Mucosa of stomach (tissue), 1 donor: ENCODE data around the gene HHATL.

ENCODE experiments used
- H3K27me3 ChIP-seq: one replicate; pipeline ENCODE4 v1.7.0; 2013; ENCODE audit warnings: mild to moderate bottlenecking, low read length; ENCODE audit not compliant: control insufficient read depth, insufficient read depth
- H3K36me3 ChIP-seq: one replicate; pipeline ENCODE4 v1.7.0; 2013; ENCODE audit warnings: low read length; ENCODE audit not compliant: control insufficient read depth, insufficient read depth
- H3K4me1 ChIP-seq: one replicate; pipeline ENCODE4 v1.7.0; 2013; ENCODE audit warnings: mild to moderate bottlenecking, low read length; ENCODE audit not compliant: control insufficient read depth, insufficient read depth
- H3K4me3 ChIP-seq: one replicate; pipeline ENCODE4 v1.7.0; 2013; ENCODE audit warnings: low read length
- H3K9ac ChIP-seq: one replicate; pipeline ENCODE4 v1.7.0; 2013; ENCODE audit warnings: mild to moderate bottlenecking, low read length, moderate library complexity
- H3K9me3 ChIP-seq: one replicate; pipeline ENCODE4 v1.7.0; 2013; ENCODE audit warnings: mild to moderate bottlenecking, low read length, moderate library complexity; ENCODE audit not compliant: control insufficient read depth
- donor health status: Pancreatic carcinoma.

HHATL gene

GRCh38 chr3:42720126-42720525 lies 17.5 kb upstream of the HHATL start:
- Histone ChIP-seq H3K9me3 (no peaks in the 10 kb centered on the region), H3K36me3 (no peaks in the 10 kb centered on the region), H3K4me3 (no peak overlapping the region), H3K27me3 (no peaks in the 10 kb centered on the region), H3K4me1 (no peaks in the 10 kb centered on the region), H3K9ac (no peak overlapping the region)

- no peaks in the 10 kb centered on the region for H3K27me3 ChIP-seq
- H3K36me3 ChIP-seq, result no peaks in the 10 kb centered on the region
- no peak overlapping the region for H3K9ac ChIP-seq
- H3K4me3 ChIP-seq, result no peak overlapping the region
- no peaks in the 10 kb centered on the region for H3K4me1 ChIP-seq
- no peaks in the 10 kb centered on the region for H3K9me3 ChIP-seq
Measured at GRCh38 chr3:42719002-42719401, 16.4 kb upstream of the HHATL start.

GRCh38 chr3:42718338-42718737 lies 15.7 kb upstream of the HHATL start:
- no peak overlapping the region for H3K4me3 ChIP-seq
- no peaks in the 10 kb centered on the region for H3K27me3 ChIP-seq
- H3K9ac ChIP-seq, result no peak overlapping the region
- no peaks in the 10 kb centered on the region for H3K9me3 ChIP-seq
- H3K4me1 ChIP-seq, result no peaks in the 10 kb centered on the region
- no peaks in the 10 kb centered on the region for H3K36me3 ChIP-seq

- Histone ChIP-seq H3K4me1 (no peaks in the 10 kb centered on the region), H3K9me3 (no peaks in the 10 kb centered on the region), H3K27me3 (peaks cover 4% of the 10 kb centered on the region), H3K4me3 (no peak overlapping the region), H3K36me3 (no peaks in the 10 kb centered on the region), H3K9ac (no peak overlapping the region)
Measured at GRCh38 chr3:42717306-42717705, 14.7 kb upstream of the HHATL start.

- Histone ChIP-seq H3K27me3 (peaks cover 4% of the 10 kb centered on the region), H3K36me3 (no peaks in the 10 kb centered on the region), H3K4me1 (no peaks in the 10 kb centered on the region), H3K9me3 (no peaks in the 10 kb centered on the region), H3K9ac (no peak overlapping the region), H3K4me3 (no peak overlapping the region)
Measured at GRCh38 chr3:42714171-42714852, 11.7 kb upstream of the HHATL start.

- Histone ChIP-seq H3K4me3 (no peak overlapping the region), H3K27me3 (peaks cover 4% of the 10 kb centered on the region), H3K4me1 (no peaks in the 10 kb centered on the region), H3K36me3 (no peaks in the 10 kb centered on the region), H3K9ac (no peak overlapping the region), H3K9me3 (no peaks in the 10 kb centered on the region)
Measured at GRCh38 chr3:42713747-42714146, 11.1 kb upstream of the HHATL start.

GRCh38 chr3:42712688-42713372 lies 10.2 kb upstream of the HHATL start:
- H3K4me1 ChIP-seq, result no peaks in the 10 kb centered on the region
- H3K9ac ChIP-seq, result no peak overlapping the region
- H3K36me3 ChIP-seq, result no peaks in the 10 kb centered on the region
- no peak overlapping the region for H3K4me3 ChIP-seq
- H3K9me3 ChIP-seq, result no peaks in the 10 kb centered on the region
- H3K27me3 ChIP-seq, result peaks cover 4% of the 10 kb centered on the region

GRCh38 chr3:42712344-42712648 lies 9.7 kb upstream of the HHATL start:
- no peak overlapping the region for H3K4me3 ChIP-seq
- no peaks in the 10 kb centered on the region for H3K4me1 ChIP-seq
- no peaks in the 10 kb centered on the region for H3K36me3 ChIP-seq
- H3K9ac ChIP-seq, result no peak overlapping the region
- no peaks in the 10 kb centered on the region for H3K9me3 ChIP-seq
- peaks cover 4% of the 10 kb centered on the region for H3K27me3 ChIP-seq

- Histone ChIP-seq H3K9me3 (no peaks in the 10 kb centered on the region), H3K27me3 (peaks cover 7% of the 10 kb centered on the region), H3K36me3 (no peaks in the 10 kb centered on the region), H3K4me1 (no peaks in the 10 kb centered on the region), H3K4me3 (no peak overlapping the region), H3K9ac (no peak overlapping the region)
Measured at GRCh38 chr3:42711491-42712343, 9.1 kb upstream of the HHATL start.

- Histone ChIP-seq H3K4me1 (no peaks in the 10 kb centered on the region), H3K4me3 (no peak overlapping the region), H3K36me3 (no peaks in the 10 kb centered on the region), H3K9ac (no peak overlapping the region), H3K9me3 (no peaks in the 10 kb centered on the region), H3K27me3 (peaks cover 8% of the 10 kb centered on the region)
Measured at GRCh38 chr3:42710323-42711021, 7.9 kb upstream of the HHATL start.

GRCh38 chr3:42709621-42710020 lies 7.0 kb upstream of the HHATL start:
- Histone ChIP-seq H3K9me3 (no peaks in the 10 kb centered on the region), H3K36me3 (no peaks in the 10 kb centered on the region), H3K9ac (no peak overlapping the region), H3K27me3 (peaks cover 8% of the 10 kb centered on the region), H3K4me1 (no peaks in the 10 kb centered on the region), H3K4me3 (no peak overlapping the region)
